ENCODE data around the gene CCBE1. TPM values are rescaled to one million over a fixed set of nuclear protein-coding genes. Genes with fewer than 3 reads are reported as not detected.

Gene CCBE1
- total and polyA plus RNA-seq, 12 donors = 4.8 to 56.8 (median 26.4) TPM

DNA sequence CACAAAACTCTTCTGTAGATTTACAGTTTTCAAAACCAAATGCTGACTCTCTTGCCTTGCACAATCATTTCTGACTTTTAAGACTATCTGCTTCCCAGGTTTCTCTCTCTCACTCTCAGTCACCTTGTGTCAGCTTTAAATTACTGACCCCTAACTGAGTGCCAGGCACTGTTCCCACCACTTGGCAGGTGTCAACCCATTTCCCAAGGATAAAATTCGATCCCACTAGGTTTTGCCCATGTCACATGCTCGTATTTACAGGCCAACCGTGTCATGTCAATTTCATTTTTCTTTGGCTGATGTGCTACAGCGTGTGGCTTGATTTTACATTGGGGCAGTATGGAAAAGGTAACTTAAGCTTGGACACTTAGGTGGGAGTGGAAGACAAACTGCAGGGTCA lies 312.0 kb downstream of the CCBE1 start:
- no peak for DNase-seq
- intact Hi-C loops (cut with DNase I) = no loop called here
- Histone ChIP-seq H3K4me1 (replicated peaks in 1 of 2) (no peaks in the 10 kb centered on the region), H3K4me3 (no peak overlapping the region), H3K27ac (no peak overlapping the region), H3K9me3 (replicated peaks in 1 of 3) (no peaks in the 10 kb centered on the region), H3K36me3 (replicated peaks in 1 of 2) (no peaks in the 10 kb centered on the region), H3K27me3 (no peaks in the 10 kb centered on the region)
- TF ChIP-seq CTCF (IDR thresholded peaks at IDR 0.05) = no peak
- TF ChIP-seq POLR2A (IDR thresholded peaks at IDR 0.05) = no peak
- 85 to 90% (median 88%) methylated on average over 4 of the region's 4 CpGs for WGBS, 4 donors

DNA sequence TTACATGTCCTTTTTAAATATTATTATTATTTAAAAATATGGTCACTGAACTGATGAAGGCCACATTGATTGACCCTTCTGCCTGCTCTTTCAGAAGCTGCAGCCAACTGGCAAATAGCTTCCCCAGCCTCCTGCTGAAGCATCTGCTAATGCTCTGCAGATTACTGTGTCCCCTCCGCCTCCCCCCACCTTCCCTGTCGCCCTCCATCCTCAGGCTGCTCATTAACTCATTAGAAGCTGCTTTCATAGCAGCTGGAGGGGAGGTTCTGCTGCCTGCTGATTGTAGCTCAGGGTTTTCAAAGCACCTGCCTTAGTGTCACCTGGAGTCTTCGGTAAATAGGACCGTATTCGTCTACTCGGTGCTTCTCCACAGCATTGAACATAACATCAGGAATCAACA lies 313.4 kb downstream of the CCBE1 start:
- no peak overlapping the region for H3K27ac ChIP-seq
- no peaks in the 10 kb centered on the region for H3K9me3 ChIP-seq (replicated peaks in 1 of 3)
- no peaks in the 10 kb centered on the region for H3K36me3 ChIP-seq (replicated peaks in 1 of 2)
- H3K27me3 ChIP-seq = no peaks in the 10 kb centered on the region
- WGBS, 4 donors = 80 to 82% (median 81%) methylated on average over 6 of the region's 6 CpGs
- H3K4me3 ChIP-seq = no peak overlapping the region
- no peaks in the 10 kb centered on the region for H3K4me1 ChIP-seq (replicated peaks in 1 of 2)
- DNase-seq = no peak
- intact Hi-C loops (cut with DNase I) = no loop called here
- no peak for TF ChIP-seq CTCF (IDR thresholded peaks at IDR 0.05)
- TF ChIP-seq POLR2A (IDR thresholded peaks at IDR 0.05) = no peak

GRCh38 chr18:59382383-59382782 lies 314.8 kb downstream of the CCBE1 start:
- Histone ChIP-seq H3K27ac (no peak overlapping the region), H3K27me3 (no peaks in the 10 kb centered on the region), H3K4me3 (no peak overlapping the region), H3K36me3 (replicated peaks in 1 of 2) (no peaks in the 10 kb centered on the region), H3K9me3 (replicated peaks in 1 of 3) (no peaks in the 10 kb centered on the region), H3K4me1 (replicated peaks in 1 of 2) (no peaks in the 10 kb centered on the region)
- intact Hi-C loops (cut with DNase I) = no loop called here
- WGBS, 4 donors = 84 to 94% (median 90%) methylated on average over 7 of the region's 7 CpGs
- TF ChIP-seq CTCF (IDR thresholded peaks at IDR 0.05) (no peak), POLR2A (IDR thresholded peaks at IDR 0.05) (no peak)
- DNase-seq = no peak

DNA sequence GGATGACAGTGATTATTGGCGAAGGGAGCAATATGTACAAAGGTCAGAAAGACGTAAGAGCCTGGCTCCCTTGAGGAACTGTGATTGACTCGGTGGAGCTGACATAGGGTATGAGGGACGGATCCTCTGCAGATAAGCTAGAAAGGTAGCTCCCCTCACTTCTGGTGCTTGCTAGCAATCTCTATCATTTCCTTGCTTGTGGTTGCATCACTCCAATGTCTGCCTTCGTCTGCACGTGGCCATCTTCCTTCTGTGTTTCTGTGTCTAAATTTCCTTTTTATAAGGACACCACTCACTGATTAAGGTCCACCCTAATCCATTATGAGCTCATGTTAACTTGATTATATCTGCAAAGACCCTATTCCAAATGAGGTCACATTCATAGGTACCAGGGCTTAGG lies 315.3 kb downstream of the CCBE1 start:
- Histone ChIP-seq H3K27me3 (no peaks in the 10 kb centered on the region), H3K9me3 (replicated peaks in 1 of 3) (no peaks in the 10 kb centered on the region), H3K36me3 (replicated peaks in 1 of 2) (no peaks in the 10 kb centered on the region), H3K4me3 (no peak overlapping the region), H3K4me1 (replicated peaks in 1 of 2) (no peaks in the 10 kb centered on the region), H3K27ac (no peak overlapping the region)
- no peak for DNase-seq
- WGBS, 4 donors = 80 to 84% (median 84%) methylated on average over 6 of the region's 6 CpGs
- intact Hi-C loops (cut with DNase I) = no loop called here
- no peak for TF ChIP-seq POLR2A (IDR thresholded peaks at IDR 0.05)
- no peak for TF ChIP-seq CTCF (IDR thresholded peaks at IDR 0.05)

Other genes with a start within 250 kb of the CCBE1 start
- gene PMAIP1, start 202.6 kb upstream of the CCBE1 start, total RNA-seq = 10 to 100 TPM in 1 of 9 donors, under 1 TPM in 6, not detected in 2; 0.14 to 12.0 (median 0.58) TPM
- gene PMAIP1, start 202.6 kb upstream of the CCBE1 start, polyA plus RNA-seq = under 1 TPM; 0.13 to 0.88 (median 0.16) TPM

Measured in adrenal gland (tissue), 12 donors.